Measurements from ENCODE around the gene FRMPD4.
A peak's percentile ranks its signal among the peaks of the same experiment; 100 is the strongest.
"Not testable (repeated sequence)": the region's sequence is repeated elsewhere in the genome, so short reads cannot be mapped to it uniquely, and the experiment has no call there.

The FRMPD4 gene

DNA sequence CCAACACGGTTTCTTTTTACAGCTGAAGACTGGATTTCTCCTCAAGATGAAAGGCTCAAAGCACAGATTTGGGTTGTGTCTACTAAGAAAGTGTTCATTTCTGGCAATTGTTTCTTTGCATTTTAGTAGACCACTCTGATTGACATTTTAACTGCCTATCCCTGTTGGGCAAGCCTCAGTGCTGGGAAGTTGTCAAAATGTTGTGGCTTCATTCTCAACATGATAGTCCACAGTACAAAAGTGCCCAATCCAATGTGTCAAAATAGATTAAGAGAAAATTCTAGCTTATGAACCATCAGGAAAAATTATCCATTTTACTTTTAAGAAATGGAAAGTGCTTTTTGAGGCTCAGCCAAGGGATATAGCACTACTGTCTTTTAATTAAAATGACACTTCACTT is 329.0 kb downstream of the FRMPD4 start:
- TF ChIP-seq GATA1 (IDR thresholded peaks at IDR 0.05; ENCODE audit: low read depth, low read length): no peak
- no peak for TF ChIP-seq POLR2A (IDR thresholded peaks at IDR 0.05; ENCODE audit: low read length)
- DNase-seq: no peak

DNA sequence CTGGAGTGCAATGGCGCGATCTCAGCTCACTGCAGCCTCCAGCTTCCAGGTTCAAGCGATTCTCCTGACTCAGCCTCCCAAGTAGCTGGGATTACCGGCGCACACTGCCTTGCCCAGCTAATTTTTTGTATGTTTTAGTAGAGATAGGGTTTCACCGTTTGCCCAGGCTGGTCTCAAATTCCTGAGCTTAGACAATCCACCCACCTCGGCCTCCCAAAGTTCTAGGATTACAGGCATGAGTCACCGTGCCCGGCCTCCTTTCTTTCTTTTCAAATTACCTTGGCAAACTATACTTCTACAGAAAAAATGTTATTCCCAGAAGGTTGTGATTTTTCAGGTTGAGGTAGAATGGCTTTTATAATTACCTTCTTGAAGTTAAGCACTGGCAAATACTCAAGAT is 331.0 kb downstream of the FRMPD4 start:
- DNase-seq: no peak

DNA sequence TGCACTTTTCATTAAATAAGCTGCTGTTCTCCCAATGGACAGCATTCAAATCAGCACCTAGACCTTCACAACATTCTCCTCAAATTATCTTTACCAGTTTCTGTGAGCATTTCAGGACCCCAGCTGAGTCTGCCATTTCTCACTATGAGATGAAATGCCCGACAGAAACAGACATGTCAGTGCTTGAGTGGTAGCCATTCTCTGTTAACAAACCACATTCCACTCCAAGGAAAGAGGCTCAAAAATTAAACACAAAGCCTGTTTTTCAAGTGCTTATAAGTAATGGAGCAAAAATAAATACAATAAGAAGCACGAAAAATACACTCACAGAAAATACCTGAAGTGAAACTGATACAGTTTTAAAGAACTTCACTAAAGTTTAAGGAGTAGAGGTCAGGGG is 332.8 kb downstream of the FRMPD4 start:
- TF ChIP-seq GATA1 (IDR thresholded peaks at IDR 0.05; ENCODE audit: low read depth, low read length): no peak
- TF ChIP-seq POLR2A (IDR thresholded peaks at IDR 0.05; ENCODE audit: low read length): no peak
- no peak for DNase-seq

More for the DNA sequence above, 331.0 kb downstream of the FRMPD4 start:
- TF ChIP-seq POLR2A (IDR thresholded peaks at IDR 0.05; ENCODE audit: low read length): no peak
- no peak for TF ChIP-seq GATA1 (IDR thresholded peaks at IDR 0.05; ENCODE audit: low read depth, low read length)

DNA sequence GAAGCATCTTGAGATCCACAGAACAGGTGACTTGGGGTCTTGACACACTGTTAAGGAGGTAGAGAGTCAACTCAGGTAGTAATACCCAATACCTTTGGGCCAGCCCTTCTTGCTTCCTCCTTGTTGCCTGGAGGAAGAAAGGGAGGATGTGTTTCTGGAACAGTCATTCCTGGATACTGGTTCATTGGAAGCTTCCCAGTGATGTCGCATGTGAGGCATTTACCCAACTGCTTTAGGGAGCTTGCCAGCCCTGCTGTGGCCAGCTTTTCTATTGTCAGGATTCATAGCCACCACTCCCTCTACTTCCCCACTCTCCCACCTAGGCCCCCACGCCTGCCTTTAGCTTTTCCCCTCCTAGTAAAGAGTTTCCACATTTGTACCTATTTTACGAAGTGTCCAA is 342.7 kb downstream of the FRMPD4 start:
- TF ChIP-seq GATA1 (IDR thresholded peaks at IDR 0.05; ENCODE audit: low read depth, low read length): no peak
- no peak for TF ChIP-seq POLR2A (IDR thresholded peaks at IDR 0.05; ENCODE audit: low read length)
- no peak for DNase-seq

DNA sequence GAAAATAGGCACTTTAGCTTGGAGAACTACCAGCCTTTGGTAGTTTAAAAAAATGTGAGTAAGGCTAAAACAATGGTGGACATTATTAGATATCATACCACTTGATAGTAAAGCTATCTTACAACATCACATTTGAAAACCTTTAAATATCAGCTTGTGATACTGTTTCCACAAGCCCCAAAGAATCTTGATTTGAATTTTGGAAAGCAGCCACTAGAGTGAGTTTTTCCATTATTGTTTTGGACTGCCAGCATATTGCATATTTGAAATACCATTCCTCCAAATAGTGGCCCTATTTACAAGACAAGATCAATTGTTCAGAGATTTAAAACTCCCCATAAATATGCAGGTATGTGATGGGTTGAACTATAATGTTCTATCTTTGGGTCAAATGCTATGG is 349.9 kb downstream of the FRMPD4 start:
- no peak for DNase-seq
- TF ChIP-seq POLR2A (IDR thresholded peaks at IDR 0.05; ENCODE audit: low read length) (no peak), GATA1 (IDR thresholded peaks at IDR 0.05; ENCODE audit: low read depth, low read length) (no peak)

- no peak for DNase-seq
Measured at GRCh38 chrX:12488771-12489170, 350.5 kb downstream of the FRMPD4 start.

GRCh38 chrX:12489341-12489740 is 351.1 kb downstream of the FRMPD4 start:
- TF ChIP-seq POLR2A (IDR thresholded peaks at IDR 0.05; ENCODE audit: low read length) (no peak), GATA1 (IDR thresholded peaks at IDR 0.05; ENCODE audit: low read depth, low read length) (no peak)
- no peak for DNase-seq

More at GRCh38 chrX:12488771-12489170, 350.5 kb downstream of the FRMPD4 start:
- TF ChIP-seq POLR2A (IDR thresholded peaks at IDR 0.05; ENCODE audit: low read length) (no peak), GATA1 (IDR thresholded peaks at IDR 0.05; ENCODE audit: low read depth, low read length) (no peak)

DNA sequence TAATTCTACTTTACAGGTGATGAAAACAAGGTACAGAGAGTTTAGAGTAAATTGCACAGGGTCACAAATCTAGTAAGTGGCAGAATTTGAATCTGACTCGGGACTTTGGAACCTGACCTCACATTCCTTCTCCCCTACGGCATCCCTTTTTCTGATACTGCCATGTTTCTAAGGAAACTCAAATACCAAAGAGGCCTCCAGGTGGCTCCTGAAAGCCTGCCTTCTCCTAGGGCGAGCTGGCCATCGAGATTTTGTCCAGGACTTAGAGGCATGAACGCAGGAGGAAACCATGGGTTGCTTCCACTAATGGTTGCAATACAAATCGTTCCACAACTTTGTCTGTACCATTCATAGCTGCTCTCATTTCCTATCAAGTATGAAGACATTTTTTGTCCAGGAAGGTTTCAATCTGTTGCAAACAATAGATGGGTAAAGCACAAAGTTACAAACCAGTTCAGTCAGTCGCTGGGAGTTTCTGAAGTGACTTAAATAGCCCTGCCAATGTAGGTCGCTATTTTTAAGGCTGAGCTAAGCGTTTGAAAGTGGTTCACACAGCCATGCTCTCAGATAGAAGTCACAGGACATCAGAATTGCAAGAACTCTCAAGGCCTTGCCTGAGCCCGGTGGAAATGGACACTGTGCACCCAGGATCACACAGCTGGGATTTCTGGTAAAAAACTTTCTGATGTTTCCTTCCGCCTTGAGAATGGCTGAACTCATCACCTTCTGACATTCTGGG is 356.3 kb downstream of the FRMPD4 start:
- TF ChIP-seq GATA1 (IDR thresholded peaks at IDR 0.05; ENCODE audit: low read depth, low read length): no peak
- no peak for TF ChIP-seq POLR2A (IDR thresholded peaks at IDR 0.05; ENCODE audit: low read length)
- DNase-seq: no peak

DNA sequence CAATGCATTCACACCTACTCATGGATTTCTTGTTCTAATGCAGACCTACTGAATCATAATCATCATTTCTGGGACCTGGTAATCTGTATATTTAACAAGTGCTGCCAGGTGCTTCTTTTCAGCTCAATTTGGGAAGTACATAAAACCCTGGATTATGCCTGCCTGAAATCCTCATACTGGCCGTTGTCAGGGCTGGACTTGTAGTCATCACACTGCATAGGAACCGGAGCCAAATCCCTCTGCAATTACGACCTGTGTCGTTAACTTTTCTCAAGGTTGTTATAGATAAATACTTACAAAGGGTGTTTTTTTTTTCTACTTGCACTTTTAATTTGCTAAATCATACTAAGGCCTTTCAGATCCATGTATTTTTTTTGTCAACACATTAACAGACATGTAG is 358.1 kb downstream of the FRMPD4 start:
- no peak for DNase-seq

GRCh38 chrX:12497832-12498591 is 359.7 kb downstream of the FRMPD4 start:
- peak in 1 of 2 experiments; percentile 7 for DNase-seq
- TF ChIP-seq POLR2A (IDR thresholded peaks at IDR 0.05; ENCODE audit: low read length): no peak
- TF ChIP-seq GATA1 (IDR thresholded peaks at IDR 0.05; ENCODE audit: low read depth, low read length): no peak

More for the DNA sequence above, 358.1 kb downstream of the FRMPD4 start:
- TF ChIP-seq POLR2A (IDR thresholded peaks at IDR 0.05; ENCODE audit: low read length): no peak
- no peak for TF ChIP-seq GATA1 (IDR thresholded peaks at IDR 0.05; ENCODE audit: low read depth, low read length)

DNA sequence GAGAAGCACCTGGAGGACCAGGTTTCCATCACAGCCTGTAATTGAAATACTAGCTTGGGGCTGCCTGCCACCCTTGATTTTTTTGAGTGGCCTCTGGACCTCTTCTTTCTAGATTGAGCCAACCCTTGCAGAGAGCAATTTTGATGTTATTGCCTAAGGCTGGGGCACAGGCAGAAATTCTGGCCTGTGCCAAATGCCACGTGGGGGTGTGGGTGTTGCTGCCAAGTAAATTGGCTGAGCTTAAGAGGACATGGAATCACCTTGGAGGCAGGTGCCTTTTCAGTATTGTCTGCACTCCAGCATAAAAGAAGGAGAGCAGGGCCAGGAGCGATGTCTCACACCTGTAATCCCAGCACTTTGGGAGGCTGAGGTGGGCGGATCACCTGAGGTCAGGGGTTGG is 366.9 kb downstream of the FRMPD4 start:
- no peak for DNase-seq
- TF ChIP-seq POLR2A (IDR thresholded peaks at IDR 0.05; ENCODE audit: low read length): no peak
- TF ChIP-seq GATA1 (IDR thresholded peaks at IDR 0.05; ENCODE audit: low read depth, low read length): no peak

DNA sequence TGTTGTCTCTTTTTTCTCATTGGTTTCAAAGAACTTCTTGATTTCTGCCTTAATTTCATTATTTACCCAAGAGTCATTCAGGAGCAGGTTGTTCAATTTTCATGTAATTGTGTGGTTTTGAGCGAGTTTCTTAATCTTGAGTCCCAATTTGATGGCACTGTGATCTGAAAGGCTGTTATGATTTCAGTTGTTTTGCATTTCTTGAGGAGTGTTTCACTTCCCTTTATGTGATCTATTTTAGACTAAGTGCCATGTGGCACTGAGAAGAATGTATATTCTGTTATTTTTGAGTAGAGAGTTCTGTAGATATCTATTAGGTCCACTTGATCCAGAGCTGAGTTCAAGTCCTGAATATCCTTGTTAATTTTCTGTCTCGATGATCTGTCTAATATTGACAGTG is 377.1 kb downstream of the FRMPD4 start:
- not testable (repeated sequence) for DNase-seq

DNA sequence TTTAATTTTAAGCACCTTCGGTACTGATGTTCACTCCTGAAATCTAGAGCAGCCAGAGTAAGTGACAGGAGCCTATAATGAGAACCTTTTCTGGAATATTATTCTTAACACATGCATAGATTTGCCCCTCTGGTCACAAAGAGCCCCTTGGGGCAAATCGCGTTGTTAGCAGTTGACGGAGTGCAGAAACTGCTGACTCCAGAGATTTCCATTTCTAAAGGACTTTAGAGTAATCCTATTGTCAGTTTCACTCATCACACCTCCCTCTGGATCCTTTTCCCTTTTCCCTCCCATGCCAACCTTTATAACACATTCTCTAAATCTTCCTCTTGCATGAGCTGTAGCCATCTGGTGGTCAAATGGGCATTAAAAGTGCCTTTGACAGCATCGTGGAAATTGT is 388.0 kb downstream of the FRMPD4 start:
- TF ChIP-seq GATA1 (IDR thresholded peaks at IDR 0.05; ENCODE audit: low read depth, low read length): no peak

GRCh38 chrX:12538096-12538495 is 399.8 kb downstream of the FRMPD4 start:
- DNase-seq: not testable (repeated sequence)

More for the DNA sequence above, 388.0 kb downstream of the FRMPD4 start:
- no peak for DNase-seq

DNA sequence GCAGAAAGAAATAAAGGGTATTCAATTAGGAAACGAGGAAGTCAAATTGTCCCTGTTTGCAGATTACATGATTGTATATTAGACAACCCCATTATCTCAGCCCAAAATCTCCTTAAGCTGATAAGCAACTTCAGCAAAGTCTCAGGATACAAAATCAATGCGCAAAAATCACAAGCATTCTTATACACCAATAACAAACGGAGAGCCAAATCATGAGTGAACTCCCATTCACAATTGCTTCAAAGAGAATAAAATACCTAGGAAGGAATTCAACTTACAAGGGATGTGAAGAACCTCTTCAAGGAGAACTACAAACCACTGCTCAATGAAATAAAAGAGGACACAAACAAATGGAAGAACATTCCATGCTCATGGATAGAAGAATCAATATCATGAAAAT is 404.0 kb downstream of the FRMPD4 start:
- not testable (repeated sequence) for DNase-seq
